Limb (tissue), 2 donors: Measurements from ENCODE around the gene HSD17B8.
A peak's percentile ranks its signal among the peaks of the same experiment; 100 is the strongest.

Experiments
- DNase-seq, 2 donors: peaks; one replicate each; pipeline ENCODE4 v3.0.0-alpha.2; 2016; ENCODE audit errors: extremely low spot score in 2 of 2

HSD17B8 gene

DNA sequence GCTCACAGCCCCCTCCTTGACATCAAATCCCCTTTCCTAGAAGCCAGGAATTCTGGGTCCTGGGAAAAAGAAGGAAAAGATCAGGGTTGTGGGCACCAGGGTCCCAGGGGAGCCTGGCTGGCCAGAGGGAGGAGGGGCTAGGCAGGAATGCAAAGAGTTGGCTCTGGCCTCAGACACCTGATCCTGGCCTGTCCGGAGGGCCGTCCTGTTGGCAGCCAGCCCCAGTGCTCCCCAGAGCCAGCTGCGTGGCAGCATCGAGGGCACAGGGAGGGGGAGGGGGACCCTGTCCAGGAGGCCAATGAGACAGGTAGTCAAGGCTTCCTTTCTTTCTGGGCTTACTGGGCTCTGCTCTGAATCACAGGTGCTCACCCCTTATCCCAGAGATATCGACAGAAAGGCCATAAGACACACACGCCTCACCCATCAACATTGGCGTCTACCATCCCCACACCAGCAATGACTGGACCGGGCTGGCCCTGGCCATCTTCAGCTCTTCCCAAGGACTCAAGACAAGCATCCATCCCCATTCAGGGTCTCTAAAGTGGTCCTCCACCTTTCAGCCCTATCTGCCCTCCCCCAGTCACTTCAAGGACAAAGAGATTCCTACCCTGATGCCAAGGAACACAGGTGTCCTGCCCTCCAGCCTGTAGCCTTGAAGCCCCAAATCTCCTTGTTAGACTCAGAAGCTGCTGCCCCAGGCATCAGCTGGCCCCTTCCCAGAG lies 12.9 kb upstream of the HSD17B8 start:
- DNase-seq = peak in 1 of 2 donors; percentile 60

- peak in 1 of 2 donors; percentile 67 for DNase-seq
Measured at GRCh38 chr6:33192105-33192646, 12.3 kb upstream of the HSD17B8 start, which contains the start of gene COL11A2. Gene COL11A2 (minus strand): TSS chr6:33192467. CDS start chr6:33192240, 227 bp downstream.

- DNase-seq = peak; percentile 34 to 81
Measured at GRCh38 chr6:33192671-33193602, 11.5 kb upstream of the HSD17B8 start.

DNA sequence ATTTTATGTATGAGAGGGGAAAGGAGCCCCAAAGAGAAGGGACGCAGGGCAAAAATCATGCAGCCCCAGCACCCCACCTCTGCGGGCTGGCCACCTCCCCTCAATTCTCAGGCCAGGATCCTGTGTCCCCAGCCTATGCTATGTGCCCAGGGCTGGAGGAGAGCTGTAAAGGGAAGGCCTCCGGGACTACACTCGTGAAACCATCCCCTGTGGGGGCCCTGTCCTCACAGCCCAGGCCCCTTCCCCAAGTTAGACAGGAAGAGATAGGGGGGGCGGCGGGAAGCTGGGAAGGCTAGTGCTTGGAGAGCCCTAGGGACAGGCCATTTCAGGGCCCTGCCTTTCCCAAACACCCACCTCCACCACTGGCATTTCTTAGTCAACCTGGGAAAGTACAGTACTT lies 10.8 kb upstream of the HSD17B8 start:
- no peak for DNase-seq

- DNase-seq = no peak
Measured at GRCh38 chr6:33194431-33194979, 9.9 kb upstream of the HSD17B8 start.

- DNase-seq = no peak
Measured at GRCh38 chr6:33195304-33196165, 8.9 kb upstream of the HSD17B8 start.

- DNase-seq = peak in 1 of 2 donors; percentile 71
Measured at GRCh38 chr6:33197431-33198048, 6.9 kb upstream of the HSD17B8 start.

- DNase-seq = no peak
Measured at GRCh38 chr6:33198159-33198852, 6.1 kb upstream of the HSD17B8 start.

DNA sequence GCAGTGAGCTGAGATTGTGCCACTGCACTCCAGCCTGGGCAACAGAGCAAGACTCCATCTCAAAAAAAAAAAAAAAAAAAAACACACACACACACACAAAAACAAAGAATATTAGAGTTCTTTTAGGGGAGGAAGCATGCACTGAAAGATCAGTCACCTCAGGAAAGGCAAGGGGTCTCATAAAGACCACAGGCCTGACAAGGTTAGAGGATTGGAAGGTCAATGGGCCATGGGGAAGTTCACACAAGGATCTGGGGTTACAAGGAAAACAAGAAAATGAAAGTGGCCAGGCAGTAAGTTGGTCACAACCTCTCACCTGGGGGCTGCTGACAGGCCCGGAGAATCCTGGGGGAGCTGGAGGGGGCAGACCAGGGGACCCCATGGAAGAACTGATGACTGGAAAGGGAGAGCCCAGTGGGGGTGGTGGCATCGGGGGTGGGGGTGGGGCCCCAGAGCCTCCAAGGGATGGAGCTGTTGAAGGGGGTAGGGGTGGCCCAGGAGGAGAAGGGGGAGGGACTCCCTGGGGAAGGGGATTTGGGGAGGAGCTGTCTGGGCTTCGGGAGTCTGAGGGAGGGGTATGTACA lies 5.5 kb upstream of the HSD17B8 start:
- no peak for DNase-seq

DNA sequence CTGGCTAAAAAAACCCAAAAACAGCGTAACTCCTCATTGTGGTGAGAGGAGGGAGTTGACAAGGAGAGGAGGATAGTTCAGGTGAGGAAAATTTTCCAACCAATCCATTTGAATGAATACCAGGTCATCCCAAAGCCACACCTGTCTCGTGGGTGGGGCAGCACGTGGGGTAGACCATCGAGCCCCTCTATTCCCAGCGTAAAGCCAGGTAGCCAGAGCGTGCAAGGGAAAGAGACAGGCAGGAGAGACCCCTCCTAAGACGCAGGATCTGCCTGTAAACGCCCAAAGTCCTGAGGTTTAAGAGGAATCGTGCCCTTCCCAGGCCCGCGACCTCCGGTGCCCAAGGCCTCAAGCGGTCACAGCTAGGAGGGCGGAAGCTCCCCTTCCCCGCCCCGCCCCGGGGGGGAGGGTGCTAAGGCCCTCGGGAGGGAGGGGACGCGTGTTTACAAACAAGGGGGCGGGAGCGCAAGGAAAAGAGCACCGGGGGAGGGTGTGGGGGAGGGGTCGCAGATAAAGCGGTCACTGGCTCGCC lies 4.7 kb upstream of the HSD17B8 start:
- no peak for DNase-seq

DNA sequence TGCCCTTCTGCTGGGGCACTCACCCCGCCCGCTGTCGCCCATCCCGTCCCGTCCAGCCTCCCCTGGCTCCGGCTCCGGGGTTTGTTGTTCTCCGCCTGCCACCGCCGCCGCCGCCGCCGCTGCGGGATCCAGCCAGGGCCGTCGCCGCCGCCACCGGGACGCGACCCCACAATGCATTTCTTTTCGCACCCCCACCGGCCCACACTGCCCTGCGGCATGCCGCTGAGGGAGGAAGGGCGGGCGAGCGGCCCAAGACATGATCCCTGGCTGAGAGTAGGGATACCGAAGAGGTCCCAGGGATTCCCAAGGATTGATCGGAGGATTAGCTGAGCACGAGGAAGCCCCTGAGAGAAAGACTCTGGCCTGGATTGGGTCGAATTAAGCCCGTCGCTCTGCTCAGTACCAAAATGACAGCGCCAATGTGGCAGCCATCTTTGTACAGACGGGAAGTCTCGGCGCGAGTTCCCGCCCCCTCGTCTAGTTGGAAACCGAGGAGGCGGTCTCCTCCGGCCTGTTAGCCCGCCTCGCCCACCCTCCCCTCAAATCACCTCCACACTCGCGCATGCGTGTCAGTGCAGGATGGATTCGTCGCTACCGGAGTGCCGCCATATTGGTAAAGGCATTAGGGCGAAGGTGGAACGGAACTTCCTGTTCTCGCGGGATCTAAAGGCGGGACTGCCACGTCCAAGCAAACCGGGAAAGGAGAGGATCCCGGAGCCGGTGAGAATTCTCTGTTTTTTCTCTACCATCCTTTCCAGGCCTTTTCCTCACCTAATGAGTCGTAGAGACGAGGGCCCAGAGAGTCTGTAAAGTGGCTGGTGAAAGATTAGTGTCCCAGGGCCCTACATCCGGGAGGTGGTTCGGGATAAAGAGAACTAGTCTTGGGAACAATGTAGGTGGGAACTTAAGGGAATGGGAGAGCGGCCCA lies 4.0 kb upstream of the HSD17B8 start, which contains the start of the genes RXRB and SLC39A7:
Gene RXRB (minus strand): TSS at position 447 of the 928 bp plus-strand sequence. CDS start 189 bp downstream, at position 258.
Gene SLC39A7 (plus strand): TSS at position 649 of the 928 bp plus-strand sequence. CDS start 379 bp downstream, outside the sequence.
- peak; percentile 99 for DNase-seq

- no peak for DNase-seq
Measured at GRCh38 chr6:33201147-33201545, 3.3 kb upstream of the HSD17B8 start.

DNA sequence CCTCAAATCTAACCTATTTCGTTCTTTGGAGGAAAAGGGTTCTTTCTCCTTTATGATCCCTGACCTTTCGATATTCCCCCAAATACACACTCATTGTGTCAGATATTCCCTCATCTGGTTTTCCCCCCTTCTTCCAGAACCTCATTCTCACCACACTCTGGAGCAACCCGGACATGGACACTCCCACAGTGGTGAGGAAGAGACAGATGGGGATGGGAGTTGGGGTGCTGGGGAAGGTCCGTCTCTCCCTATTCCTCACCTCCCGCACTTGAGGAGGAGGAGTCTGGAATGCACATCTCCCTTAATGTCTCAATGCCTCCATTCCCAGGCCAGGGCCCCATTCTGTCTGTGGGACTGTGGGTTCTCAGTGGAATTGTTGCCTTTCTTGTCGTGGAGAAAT lies 2.5 kb upstream of the HSD17B8 start:
- DNase-seq = no peak

DNA sequence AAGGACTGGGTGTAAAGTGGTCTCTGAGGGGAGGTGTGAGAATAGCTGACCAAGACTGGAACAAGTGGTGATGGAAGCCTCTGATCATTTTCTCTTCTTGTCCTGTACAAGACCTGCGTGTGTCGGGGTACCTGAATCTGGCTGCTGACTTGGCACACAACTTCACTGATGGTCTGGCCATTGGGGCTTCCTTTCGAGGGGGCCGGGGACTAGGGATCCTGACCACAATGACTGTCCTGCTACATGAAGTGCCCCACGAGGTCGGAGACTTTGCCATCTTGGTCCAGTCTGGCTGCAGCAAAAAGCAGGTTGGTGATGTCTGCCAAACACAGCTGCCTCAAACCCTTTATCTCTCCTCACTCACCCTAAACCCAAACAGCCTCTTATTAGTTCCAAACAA lies 1.7 kb upstream of the HSD17B8 start:
- DNase-seq = no peak

DNA sequence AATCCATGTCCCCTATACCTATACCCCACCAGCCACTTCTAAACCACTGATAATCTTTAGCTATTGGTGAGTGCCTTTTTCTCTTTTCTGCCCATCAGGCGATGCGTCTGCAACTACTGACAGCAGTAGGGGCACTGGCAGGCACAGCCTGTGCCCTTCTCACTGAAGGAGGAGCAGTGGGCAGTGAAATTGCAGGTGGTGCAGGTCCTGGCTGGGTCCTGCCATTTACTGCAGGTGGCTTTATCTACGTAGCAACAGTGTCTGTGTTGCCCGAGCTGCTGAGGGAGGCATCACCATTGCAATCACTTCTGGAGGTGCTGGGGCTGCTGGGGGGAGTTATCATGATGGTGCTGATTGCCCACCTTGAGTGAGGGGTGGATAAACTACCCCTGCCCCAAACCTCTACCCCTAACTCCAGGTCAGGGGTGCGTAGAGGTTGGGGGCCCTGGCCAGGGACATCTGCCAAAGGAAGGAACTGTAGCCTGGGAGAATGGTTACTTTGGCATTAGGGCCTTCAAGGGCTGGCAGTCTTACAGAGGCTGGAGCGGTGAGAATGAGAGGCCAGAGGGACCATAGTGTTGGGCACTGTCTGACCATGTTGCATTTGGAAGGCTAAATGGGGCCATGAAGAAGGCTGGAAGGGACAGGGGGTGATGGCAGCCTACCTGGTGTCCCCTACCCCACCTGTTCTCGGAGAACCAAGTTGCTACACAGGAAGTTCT lies 851 bp upstream of the HSD17B8 start:
- no peak for DNase-seq

DNA sequence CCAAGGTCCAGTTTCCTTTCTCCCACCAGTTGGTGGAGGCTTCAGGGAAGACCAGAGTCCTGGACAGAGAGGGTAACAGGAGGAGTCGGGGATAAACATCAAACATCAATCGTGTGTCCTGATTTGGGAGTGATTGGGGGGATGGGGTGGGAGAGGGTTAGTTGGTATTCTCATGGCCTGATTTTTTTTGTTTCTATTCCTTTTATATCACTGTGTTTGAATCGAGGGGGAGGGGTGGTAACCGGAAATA lies 365 bp upstream of the HSD17B8 start:
- no peak for DNase-seq
